Measurements from ENCODE around the gene MIDN.

Gene MIDN

DNA sequence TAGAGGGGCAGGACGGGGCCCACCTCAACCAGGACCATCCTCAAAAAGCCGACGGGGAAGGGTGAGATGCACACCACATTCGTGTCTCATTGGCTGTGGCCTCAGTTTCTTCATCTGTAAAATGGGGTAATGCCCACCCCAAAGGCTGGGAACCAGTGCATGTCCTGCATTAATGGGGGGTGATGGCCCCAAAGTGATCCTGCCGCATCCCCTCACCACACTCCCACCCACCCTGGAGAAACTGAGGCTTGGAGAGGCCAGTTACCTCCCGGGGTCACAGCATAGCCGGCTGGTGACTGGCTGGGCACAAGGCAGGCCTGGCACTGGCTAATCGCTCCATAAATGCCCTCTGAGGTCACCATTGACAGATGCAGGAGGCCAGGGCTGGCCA, 640 bp upstream of the MIDN start:
- DNase-seq, result no peak

DNA sequence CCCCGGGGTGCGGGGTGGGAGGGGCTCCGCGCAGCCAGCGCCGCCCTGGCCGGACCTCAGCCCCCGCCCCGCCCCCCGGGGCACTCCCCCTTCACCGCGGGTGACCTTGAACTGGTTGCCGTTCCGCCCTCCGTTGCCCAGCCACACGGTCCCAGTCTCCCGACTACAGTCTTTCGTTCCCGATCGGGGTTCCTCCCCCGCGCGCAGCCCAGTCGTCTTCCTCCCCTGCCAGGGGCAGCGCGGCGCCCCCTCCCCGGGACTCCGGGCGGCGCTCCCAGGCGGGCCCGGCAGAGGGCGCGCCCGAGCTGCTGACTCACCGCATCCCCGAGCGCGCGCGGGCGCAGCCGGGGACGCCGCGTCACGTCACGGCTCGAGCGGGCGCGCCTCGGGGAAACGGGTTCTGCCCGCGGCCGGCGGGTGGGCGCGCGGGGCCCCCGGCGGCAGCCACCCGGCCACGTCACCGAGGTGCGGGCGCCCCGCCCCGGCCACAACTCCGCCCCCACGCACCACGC, 459 bp downstream of the MIDN start:
- DNase-seq, result peak; percentile 87

- DNase-seq, result peak; percentile 95
These were observed 1.1 kb downstream of the MIDN start for GRCh38 chr19:1249298-1249989.

- DNase-seq, result no peak
These were observed 1.6 kb downstream of the MIDN start for GRCh38 chr19:1249990-1250436.

DNA sequence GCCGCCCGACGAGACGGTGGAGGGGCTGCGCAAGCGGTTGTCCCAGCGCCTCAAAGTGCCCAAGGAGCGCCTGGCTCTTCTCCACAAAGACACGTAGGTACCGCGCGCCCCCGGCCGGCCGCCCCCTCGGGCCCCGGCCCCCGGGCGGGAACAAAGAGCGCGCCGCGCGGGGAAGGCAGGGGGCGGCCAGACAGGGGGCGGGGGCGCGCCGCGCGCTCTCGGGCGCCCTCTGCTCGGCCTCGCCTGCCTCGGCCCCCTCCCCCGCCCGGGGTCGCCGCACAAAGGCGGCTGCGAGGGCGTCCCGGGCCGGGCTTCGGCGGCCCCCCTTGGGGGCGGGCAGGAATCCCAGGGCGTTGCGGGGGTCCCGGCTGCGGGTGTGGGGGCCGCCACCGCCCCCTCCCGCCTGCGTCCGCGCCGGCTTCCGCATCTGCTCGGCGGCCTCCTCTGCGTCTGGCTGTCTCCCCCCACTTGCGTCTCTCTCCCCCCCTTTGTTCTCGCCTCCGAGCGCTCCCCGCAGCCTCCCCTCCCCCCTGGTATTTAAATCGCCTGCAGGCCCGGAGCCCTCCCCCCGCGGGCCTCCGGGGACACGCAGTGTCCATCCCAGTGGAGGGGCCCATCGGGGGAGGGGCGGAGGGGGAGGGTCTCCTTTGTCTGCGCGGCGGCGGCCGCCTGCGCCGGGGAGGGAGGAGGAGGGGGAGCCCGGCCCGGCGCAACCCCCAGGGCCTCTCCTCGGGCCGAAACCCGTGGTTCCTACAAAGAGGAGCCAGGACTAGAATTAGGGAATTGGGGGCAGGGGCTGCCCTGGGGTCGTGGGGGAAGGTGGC, 2.3 kb downstream of the MIDN start:
- DNase-seq, result peak; percentile 48

GRCh38 chr19:1251330-1252220, 3.2 kb downstream of the MIDN start:
- DNase-seq, result peak; percentile 26

GRCh38 chr19:1252221-1252820, 3.9 kb downstream of the MIDN start:
- no peak for DNase-seq

DNA sequence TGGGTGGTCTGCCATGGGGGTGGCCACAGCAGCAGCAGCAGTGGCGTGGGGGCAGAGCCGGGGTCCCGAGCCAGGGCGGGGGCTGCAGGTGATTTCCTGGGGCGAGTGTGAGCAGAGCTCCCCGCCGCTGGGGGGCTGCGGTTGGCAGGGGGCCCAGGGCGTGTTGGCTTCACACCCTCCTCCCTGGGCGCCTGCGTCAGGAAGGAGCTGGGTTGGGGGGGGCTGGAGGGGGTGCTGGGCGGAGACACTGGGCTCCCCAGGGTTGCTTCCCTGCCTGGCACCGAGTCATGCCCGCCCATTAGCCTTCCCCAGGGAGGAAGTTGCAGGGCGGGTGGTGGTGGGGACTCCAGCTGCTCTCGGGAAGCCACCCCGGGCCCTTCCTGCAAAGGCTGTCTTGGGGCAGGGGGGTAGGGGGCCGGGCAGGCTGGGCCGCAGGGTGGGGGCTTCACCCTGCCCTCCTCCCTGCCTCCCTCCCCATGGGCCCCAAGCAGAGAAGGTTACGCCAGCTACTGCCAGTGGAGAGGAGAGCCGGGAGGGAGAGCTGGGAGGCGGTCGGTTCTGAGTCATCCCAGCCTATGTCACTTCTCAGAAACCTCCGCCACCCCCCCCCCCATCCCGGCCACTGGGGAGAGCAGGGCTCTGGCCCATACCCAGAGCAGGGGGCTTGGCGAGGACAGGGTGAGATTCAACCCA, 4.6 kb downstream of the MIDN start:
- DNase-seq, result peak; percentile 27

- no peak for DNase-seq
These were observed 5.2 kb downstream of the MIDN start for GRCh38 chr19:1253514-1254080.

- no peak for DNase-seq
These were observed 5.7 kb downstream of the MIDN start for GRCh38 chr19:1254081-1254527.

DNA sequence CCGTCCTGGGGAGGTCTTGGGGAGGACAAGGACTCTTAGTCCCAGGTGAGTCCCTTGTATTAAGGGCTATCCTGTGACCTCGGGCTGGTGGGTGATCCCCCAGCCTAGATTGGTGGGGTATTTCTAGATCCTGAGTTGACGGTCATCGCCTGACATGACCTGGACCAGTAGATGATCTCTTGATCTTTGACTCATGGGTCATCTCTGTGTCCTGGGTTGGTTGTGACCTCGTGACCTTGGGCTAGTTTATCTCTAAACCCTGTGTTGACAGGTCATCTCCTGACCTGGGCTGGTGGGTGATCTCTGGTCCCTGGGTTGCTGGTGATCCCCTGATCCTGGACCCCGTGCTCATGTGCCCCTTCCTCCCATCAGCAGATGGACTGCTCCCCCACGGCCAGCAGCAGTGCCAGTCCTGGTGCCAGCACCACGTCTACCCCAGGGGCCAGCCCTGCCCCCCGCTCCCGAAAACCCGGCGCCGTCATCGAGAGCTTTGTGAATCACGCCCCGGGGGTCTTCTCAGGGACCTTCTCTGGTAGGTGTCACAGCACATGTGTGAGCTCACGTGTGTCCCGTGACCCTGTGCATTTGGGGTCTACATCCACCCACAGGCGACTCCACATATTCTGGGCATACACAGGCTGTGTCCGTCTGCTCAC, 6.3 kb downstream of the MIDN start:
- no peak for DNase-seq

DNA sequence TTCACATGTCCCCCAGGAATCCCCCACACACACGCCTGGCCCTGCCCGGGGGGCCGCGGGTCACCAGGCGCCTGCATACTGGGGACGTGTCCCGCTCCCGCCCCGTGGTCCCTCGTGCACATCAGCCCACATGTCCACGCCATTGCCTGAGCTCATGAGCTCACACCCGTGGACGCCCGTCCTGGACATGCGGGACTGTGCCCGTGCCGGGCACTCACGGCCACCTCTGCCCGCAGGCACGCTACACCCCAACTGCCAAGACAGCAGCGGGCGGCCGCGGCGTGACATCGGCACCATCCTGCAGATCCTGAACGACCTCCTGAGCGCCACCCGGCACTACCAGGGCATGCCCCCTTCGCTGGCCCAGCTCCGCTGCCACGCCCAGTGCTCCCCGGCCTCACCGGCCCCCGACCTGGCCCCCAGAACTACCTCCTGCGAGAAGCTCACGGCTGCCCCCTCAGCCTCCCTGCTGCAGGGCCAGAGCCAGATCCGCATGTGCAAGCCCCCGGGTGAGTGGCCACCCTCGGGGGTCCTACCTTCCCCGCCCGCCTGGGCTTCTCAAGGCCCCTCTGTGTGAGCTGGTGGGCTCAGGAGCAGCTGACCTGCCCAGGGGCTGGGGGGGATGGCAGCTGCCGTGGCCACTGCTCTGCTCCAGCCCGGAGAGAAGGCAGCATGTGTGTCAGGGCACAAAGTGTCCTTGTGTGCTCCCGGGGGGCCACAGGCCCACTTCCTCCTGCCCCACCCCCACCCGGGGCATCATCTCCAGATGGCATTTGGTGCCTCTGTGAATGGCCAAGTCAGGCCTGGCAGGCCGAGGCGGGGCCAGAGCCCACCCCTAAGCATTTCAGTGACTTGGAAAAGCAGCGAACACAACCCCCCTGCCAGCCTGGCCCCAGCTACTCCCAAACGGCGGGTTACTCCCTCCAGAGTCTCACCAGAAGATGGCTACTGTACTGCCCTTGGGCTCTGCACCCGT, 7.1 kb downstream of the MIDN start:
- DNase-seq, result no peak

DNA sequence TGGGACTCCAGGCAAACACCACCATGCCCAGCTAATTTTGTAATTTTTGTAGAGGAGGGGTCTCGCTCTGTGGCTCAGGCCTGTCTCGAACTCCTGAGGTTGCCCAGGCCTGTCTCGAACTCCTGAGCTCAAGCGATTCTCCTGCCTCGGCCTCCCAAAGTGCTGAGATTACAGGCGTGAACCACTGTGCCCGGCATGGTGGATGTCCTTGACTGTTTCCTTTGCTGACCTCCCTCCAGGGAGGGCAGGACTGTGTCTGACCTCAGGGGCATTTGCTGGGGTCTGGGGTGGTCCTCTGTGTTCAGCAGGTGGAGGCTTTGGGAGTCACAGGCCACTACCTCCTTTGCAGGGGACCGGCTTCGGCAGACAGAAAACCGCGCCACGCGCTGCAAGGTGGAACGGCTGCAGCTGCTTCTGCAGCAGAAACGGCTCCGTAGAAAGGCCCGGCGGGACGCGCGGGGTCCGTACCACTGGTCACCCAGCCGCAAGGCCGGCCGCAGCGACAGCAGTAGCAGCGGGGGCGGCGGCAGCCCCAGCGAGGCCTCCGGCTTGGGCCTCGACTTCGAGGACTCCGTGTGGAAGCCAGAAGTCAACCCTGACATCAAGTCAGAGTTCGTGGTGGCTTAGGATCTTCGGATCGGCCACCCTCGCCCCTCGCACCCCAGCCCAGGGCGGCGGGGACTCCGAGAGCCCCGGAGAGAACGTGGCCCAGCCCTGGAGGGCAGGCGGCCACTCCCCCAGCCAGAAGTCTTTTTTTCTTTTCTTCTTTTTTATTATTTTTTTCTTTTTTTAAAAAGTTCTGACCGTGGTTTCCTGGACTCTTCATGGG, 8.5 kb downstream of the MIDN start:
- DNase-seq, result no peak

GRCh38 chr19:1257475-1258162, 9.2 kb downstream of the MIDN start:
- DNase-seq, result no peak

- no peak for DNase-seq
These were observed 9.7 kb downstream of the MIDN start for GRCh38 chr19:1258163-1258492.

DNA sequence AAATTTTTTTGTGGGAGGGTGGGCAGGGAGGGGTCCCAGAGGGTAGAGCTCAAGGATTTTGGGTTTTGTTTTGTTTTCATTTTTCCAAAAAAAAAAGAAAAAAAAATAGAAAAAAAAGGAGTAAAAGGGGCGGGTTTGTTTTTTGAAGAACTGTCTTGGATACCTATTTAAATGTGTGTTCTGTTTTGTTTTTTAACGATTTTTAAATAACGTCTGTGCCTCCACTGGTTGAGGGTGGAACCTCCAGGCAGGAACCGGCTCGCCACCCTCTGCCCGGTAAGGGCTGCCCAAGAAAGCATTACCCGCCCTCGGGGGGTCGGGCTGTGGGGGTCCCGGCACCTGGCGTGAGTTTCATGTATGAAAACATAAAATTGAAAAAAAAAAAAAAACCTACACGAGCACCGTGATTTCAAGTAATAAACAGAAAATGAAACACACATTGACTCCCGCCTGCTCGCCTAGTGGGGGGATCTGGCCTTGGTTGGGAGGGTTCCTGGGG, 10.4 kb downstream of the MIDN start:
- DNase-seq, result no peak

DNA sequence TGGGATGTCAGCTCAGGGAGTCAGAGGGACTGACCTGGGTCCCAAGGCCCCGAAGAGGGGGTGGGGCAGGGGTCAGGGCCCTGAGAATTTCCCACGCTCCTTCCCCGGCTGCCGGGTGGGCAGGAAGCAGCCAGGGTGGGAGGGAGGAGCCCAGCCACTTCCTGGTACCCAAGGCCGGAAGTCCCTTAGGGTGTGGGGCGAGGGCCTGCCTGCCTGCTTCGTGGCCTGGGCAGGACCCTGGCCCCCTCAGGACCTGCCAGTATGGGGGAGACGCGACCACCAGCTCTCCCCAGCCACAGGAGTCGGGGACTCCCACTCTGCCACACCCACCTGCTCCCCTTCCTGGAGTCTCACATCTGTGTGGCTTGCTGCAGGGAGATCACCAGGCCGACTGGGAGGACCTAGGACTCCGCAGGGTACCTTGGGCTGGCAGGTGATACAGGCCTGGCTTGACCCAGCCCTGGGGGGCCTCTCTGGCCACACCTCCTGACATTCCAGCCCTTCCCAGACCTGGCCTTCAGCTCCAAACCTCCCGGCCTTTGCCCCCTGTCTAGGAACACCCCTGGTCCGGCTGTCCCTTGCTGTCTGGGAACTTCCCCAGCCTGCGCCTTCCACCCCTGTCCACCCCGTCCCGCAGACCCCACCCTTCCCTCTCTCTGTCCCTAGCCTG, 11.0 kb downstream of the MIDN start:
- no peak for DNase-seq
